OCI-LY1 (cell line): ENCODE results near the gene ARHGAP33.
"Not testable (repeated sequence)": the region's sequence is repeated elsewhere in the genome, so short reads cannot be mapped to it uniquely, and the experiment has no call there.

Experiments used
- H2AFZ ChIP-seq: fragments of 200-600 bp; sonication (generic), shearing (Covaris generic); 2 replicates; pipeline ENCODE4 v1.6.0; 2014; ENCODE audit warnings: antibody characterized with exemption, mild to moderate bottlenecking, low read length
- H3F3A ChIP-seq: fragments of 200-600 bp; sonication (generic), shearing (Covaris generic); 2 replicates; pipeline ENCODE4 v1.6.0; 2014; ENCODE audit warnings: mild to moderate bottlenecking, antibody characterized with exemption, low read length, moderate library complexity; ENCODE audit not compliant: insufficient read depth
- H3K27ac ChIP-seq: fragments of 200-600 bp; sonication (generic); 2 replicates; pipeline ENCODE4 v1.5.1; 2014; ENCODE audit warnings: low read length, mixed run types, mild to moderate bottlenecking, low read depth; ENCODE audit not compliant: poor library complexity, severe bottlenecking
- H3K27me3 ChIP-seq: fragments of 200-600 bp; sonication (generic); 2 replicates; pipeline ENCODE4 v1.6.0; 2014; ENCODE audit warnings: antibody characterized with exemption, mild to moderate bottlenecking, low read length, moderate library complexity; ENCODE audit not compliant: insufficient read depth
- H3K36me3 ChIP-seq: fragments of 200-600 bp; sonication (generic); 2 replicates; pipeline ENCODE4 v1.6.1; 2014; ENCODE audit warnings: mild to moderate bottlenecking, antibody characterized with exemption, low read length, moderate library complexity, mixed read lengths; ENCODE audit not compliant: insufficient read depth
- H3K4me1 ChIP-seq: fragments of 200-600 bp; sonication (generic); 2 replicates; pipeline ENCODE4 v1.5.1; 2014; ENCODE audit warnings: mild to moderate bottlenecking, low read length, moderate library complexity; ENCODE audit not compliant: insufficient read depth, severe bottlenecking
- H3K4me2 ChIP-seq: fragments of 200-600 bp; sonication (generic), shearing (Covaris generic); 2 replicates; pipeline ENCODE4 v1.6.1; 2014; ENCODE audit warnings: low read length
- H3K4me3 ChIP-seq: fragments of 200-600 bp; sonication (generic); 2 replicates; pipeline ENCODE4 v1.5.1; 2014; ENCODE audit warnings: low read length, low read depth, mild to moderate bottlenecking, mixed read lengths; ENCODE audit not compliant: poor library complexity, severe bottlenecking
- H3K79me2 ChIP-seq: fragments of 200-600 bp; shearing (Covaris generic); 2 replicates; pipeline ENCODE4 v1.6.1; 2016; ENCODE audit warnings: mixed run types, low read length, mixed read lengths; ENCODE audit not compliant: insufficient read depth
- H3K9ac ChIP-seq: fragments of 200-600 bp; sonication (generic), shearing (Covaris generic); 2 replicates; pipeline ENCODE4 v1.6.1; 2014; ENCODE audit warnings: mild to moderate bottlenecking, low read length, mixed read lengths
- H3K9me2 ChIP-seq: fragments of 200-600 bp; sonication (generic), shearing (Covaris generic); 2 replicates; pipeline ENCODE4 v1.6.1; 2014; ENCODE audit warnings: low read depth, mild to moderate bottlenecking, low read length, mixed read lengths
- H3K9me3 ChIP-seq: fragments of 200-600 bp; shearing (Covaris generic); 2 replicates; pipeline ENCODE4 v1.6.1; 2014; ENCODE audit warnings: low read length, mixed read lengths
- H4K20me1 ChIP-seq: fragments of 200-600 bp; sonication (generic), shearing (Covaris generic); 2 replicates; pipeline ENCODE4 v1.6.0; 2016; ENCODE audit warnings: mild to moderate bottlenecking, low read length; ENCODE audit not compliant: insufficient read depth
- CTCF ChIP-seq: fragments of 200-600 bp; sonication (generic), shearing (Covaris generic); IDR thresholded peaks from 2 replicates; pipeline ENCODE4 v1.5.1; 2017; ENCODE audit warnings: mild to moderate bottlenecking, antibody characterized with exemption, low read length, moderate library complexity, mixed read lengths
- EZH2 ChIP-seq: fragments of 200-600 bp; sonication (generic), shearing (Covaris generic); IDR thresholded peaks from 2 replicates; pipeline ENCODE4 v1.8.0; 2017; ENCODE audit warnings: borderline replicate concordance, mixed run types, mild to moderate bottlenecking, antibody characterized with exemption, low read length, moderate library complexity, mixed read lengths

Gene ARHGAP33

DNA sequence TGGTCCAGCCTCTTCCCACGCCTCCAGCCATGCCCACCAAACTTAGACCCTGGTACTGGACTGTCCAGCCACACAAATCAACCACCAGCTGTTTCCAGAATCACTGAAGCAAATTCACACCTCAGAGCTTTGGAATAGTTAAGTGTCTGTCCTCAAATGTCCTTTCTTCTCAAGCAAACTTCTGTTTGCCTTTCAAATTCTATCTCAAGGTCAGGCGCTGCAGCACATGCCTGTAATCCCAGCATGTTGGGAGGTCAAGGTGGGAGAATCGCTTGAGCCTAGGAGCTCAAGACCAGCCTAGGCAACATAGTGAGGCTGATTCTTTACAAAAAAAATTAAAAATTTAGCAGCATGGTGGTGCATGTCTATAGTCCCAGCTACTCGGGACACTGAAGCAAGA, 56.7 kb downstream of the ARHGAP33 start:
- TF ChIP-seq EZH2 (no peak), CTCF (no peak)
- H3K9me2 ChIP-seq = no peaks in the 10 kb centered on the region
- H3K4me1 ChIP-seq = no peaks in the 10 kb centered on the region
- H3K79me2 ChIP-seq = no peaks in the 10 kb centered on the region
- no peak overlapping the region for H2AFZ ChIP-seq
- H3K27ac ChIP-seq = no peak overlapping the region
- no peaks in the 10 kb centered on the region for H4K20me1 ChIP-seq
- H3K9me3 ChIP-seq = no peaks in the 10 kb centered on the region
- no peaks in the 10 kb centered on the region for H3K36me3 ChIP-seq
- H3K4me3 ChIP-seq = no peak overlapping the region
- no peak overlapping the region for H3K4me2 ChIP-seq
- H3K27me3 ChIP-seq = no peaks in the 10 kb centered on the region; the same call in 1 of the 2 replicates
- no peak overlapping the region for H3K9ac ChIP-seq
- no peaks in the 10 kb centered on the region for H3F3A ChIP-seq

DNA sequence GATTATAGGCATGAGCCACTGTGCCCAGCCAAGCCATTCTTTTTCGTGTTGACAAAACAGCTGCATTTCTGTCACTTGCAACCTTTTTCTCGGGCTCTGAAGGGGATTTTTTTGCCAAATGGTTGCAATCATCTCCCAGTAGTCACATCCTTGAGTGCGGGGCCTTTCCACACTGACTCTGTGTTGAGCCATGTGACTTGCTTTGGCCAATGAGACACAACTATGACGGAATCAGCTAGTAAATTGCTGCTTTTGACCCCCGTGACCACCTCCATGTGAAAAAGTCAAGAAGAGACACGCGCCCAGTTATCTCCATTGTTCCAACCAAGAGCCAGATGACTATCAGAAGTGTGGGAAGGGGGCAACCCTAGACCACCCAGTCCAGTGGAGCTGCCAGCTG, 58.6 kb downstream of the ARHGAP33 start:
- Histone ChIP-seq H3K36me3 (no peaks in the 10 kb centered on the region), H3K27ac (no peak overlapping the region), H3K79me2 (no peaks in the 10 kb centered on the region), H4K20me1 (no peaks in the 10 kb centered on the region), H3K9me2 (no peaks in the 10 kb centered on the region), H3K27me3 (peaks cover 1% of the 10 kb centered on the region; the same call in 1 of the 2 replicates), H3K4me3 (no peak overlapping the region), H3K4me2 (no peak overlapping the region), H2AFZ (no peak overlapping the region), H3F3A (no peaks in the 10 kb centered on the region), H3K9me3 (no peaks in the 10 kb centered on the region), H3K9ac (no peak overlapping the region), H3K4me1 (no peaks in the 10 kb centered on the region)
- no peak for TF ChIP-seq CTCF
- no peak for TF ChIP-seq EZH2

DNA sequence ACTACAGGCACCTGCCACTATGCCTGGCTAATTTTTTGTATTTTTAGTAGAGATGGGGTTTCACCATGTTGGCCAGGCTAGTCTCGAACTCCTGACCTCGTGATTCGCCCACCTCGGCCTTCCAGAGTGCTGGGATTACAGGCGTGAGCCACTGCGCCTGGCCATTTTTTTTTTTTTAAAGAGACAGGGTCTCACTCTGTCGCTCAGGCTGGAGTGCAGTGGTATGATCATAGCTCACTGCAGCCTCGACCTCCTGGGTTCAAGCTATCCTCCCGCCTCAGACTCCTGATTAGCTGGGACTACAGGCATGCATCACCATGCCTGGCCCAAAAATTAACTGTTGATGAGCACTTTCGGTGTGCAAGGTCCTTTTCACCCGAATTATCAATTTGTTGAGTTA, 60.7 kb downstream of the ARHGAP33 start:
- not testable (repeated sequence) for H2AFZ ChIP-seq, H3K4me1 ChIP-seq, H3K27ac ChIP-seq, H3K79me2 ChIP-seq, H3K4me2 ChIP-seq, H3K9me3 ChIP-seq, H3F3A ChIP-seq, H3K36me3 ChIP-seq, H3K27me3 ChIP-seq, H4K20me1 ChIP-seq, H3K9me2 ChIP-seq, H3K4me3 ChIP-seq, H3K9ac ChIP-seq
